A549 (cell line): ENCODE data around the gene TCF12.

Source experiments
- CHD2 ChIP-seq: fragments of 150-350 bp; IDR thresholded peaks from 2 replicates; pipeline ENCODE4 v1.6.1; 2014; ENCODE audit warnings: low read length; ENCODE audit not compliant: partially characterized antibody
- CTCF ChIP-seq: fragments of >200 bp; sonication (Bioruptor Twin); formaldehyde crosslinking; IDR thresholded peaks from 3 replicates; pipeline ENCODE4 v1.5.1; 2016
- FOSL2 ChIP-seq, 2 experiments: fragments of 450-650 bp in 1 of 2; fragments of >200 bp in 1 of 2; sonication (Bioruptor Twin) in 1 of 2; formaldehyde crosslinking; IDR thresholded peaks; 2 replicates each; pipeline versions ENCODE4 v1.5.0 to v1.6.1; 2016 to 2020; ENCODE audit warnings: mild to moderate bottlenecking in 1 of 2, moderate library complexity in 1 of 2
- KDM1A ChIP-seq: fragments of 200-600 bp; sonication (generic); IDR thresholded peaks from 2 replicates; pipeline ENCODE4 v1.6.1; 2016; ENCODE audit warnings: low read depth, mild to moderate bottlenecking
- KDM5A ChIP-seq: fragments of 200-600 bp; sonication (generic); IDR thresholded peaks from 2 replicates; pipeline ENCODE4 v1.6.1; 2016; ENCODE audit warnings: antibody characterized with exemption, mild to moderate bottlenecking
- MYC ChIP-seq: IDR thresholded peaks from 2 replicates; pipeline ENCODE4 v1.6.1; 2012; ENCODE audit warnings: mild to moderate bottlenecking, inconsistent platforms, low read length, improper control_type of control experiment, borderline replicate concordance
- POLR2A ChIP-seq: IDR thresholded peaks from 2 replicates; pipeline ENCODE4 v1.6.1; 2012; ENCODE audit warnings: mild to moderate bottlenecking, low read length
- TF ChIP-seq, protein P1 (sequence below): IDR thresholded peaks from 2 replicates; pipeline ENCODE4 v1.6.1; 2012

- TF ChIP-seq CHD2: no peak
- TF ChIP-seq MYC: no peak
- TF ChIP-seq FOSL2 (IDR thresholded peaks at IDR 0.05): no peak
- TF ChIP-seq FOSL2 (CRISPR knock-in tag; IDR thresholded peaks at IDR 0.05): no peak
- no peak for TF ChIP-seq CTCF
- no peak for TF ChIP-seq KDM5A
- no peak for TF ChIP-seq POLR2A
- TF ChIP-seq, protein P1, sequence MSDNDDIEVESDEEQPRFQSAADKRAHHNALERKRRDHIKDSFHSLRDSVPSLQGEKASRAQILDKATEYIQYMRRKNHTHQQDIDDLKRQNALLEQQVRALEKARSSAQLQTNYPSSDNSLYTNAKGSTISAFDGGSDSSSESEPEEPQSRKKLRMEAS: no peak
- no peak for TF ChIP-seq KDM1A
Observed at GRCh38 chr15:57082054-57082728, 163.7 kb downstream of the TCF12 start.
